SK-N-MC (cell line): ENCODE results near the gene SF3A1.

ENCODE experiments used
- DNase-seq: peaks from one replicate; pipeline ENCODE4 v3.0.0-alpha.2; 2011; ENCODE audit warnings: low read depth, low spot score
- H3K27ac ChIP-seq: fragments of 200-600 bp; sonication (generic); 2 replicates; pipeline ENCODE4 v1.5.1; 2016; ENCODE audit warnings: mixed run types
- H3K36me3 ChIP-seq: fragments of 200-600 bp; sonication (generic); 2 replicates; pipeline ENCODE4 v1.6.1; 2017; ENCODE audit warnings: antibody characterized with exemption, low read length, mixed read lengths; ENCODE audit not compliant: insufficient read depth
- H3K4me3 ChIP-seq: fragments of 200-600 bp; sonication (generic); 2 replicates; pipeline ENCODE4 v1.5.1; 2016
- H3K9ac ChIP-seq: fragments of 200-600 bp; sonication (generic); 2 replicates; pipeline ENCODE4 v1.8.0; 2017; ENCODE audit warnings: mixed run types, mixed read lengths; ENCODE audit not compliant: insufficient read length
- H3K9me3 ChIP-seq: fragments of 200-600 bp; sonication (generic); 2 replicates; pipeline ENCODE4 v1.6.1; 2017; ENCODE audit warnings: low read depth, mild to moderate bottlenecking, antibody characterized with exemption, low read length, moderate library complexity, mixed read lengths
- EZH2 ChIP-seq: fragments of 200-600 bp; sonication (generic); IDR thresholded peaks from one replicate; pipeline ENCODE4 v1.6.1; 2017; ENCODE audit warnings: antibody characterized with exemption
- FOXP2 ChIP-seq: optimal IDR thresholded peaks from 2 replicates; pipeline ENCODE3; 2011; ENCODE audit warnings: mild to moderate bottlenecking, moderate library complexity; ENCODE audit not compliant: insufficient read depth; ENCODE audit errors: extremely low read length, control extremely low read depth
- POLR2AphosphoS5 ChIP-seq: IDR thresholded peaks from 2 replicates; pipeline ENCODE4 v1.6.1; 2012; ENCODE audit warnings: mild to moderate bottlenecking, low read depth, low read length, borderline replicate concordance

Gene SF3A1

GRCh38 chr22:30286813-30287647, 69.7 kb downstream of the SF3A1 start:
- Histone ChIP-seq H3K9me3 (no peaks in the 10 kb centered on the region), H3K36me3 (no peaks in the 10 kb centered on the region), H3K27ac (no peak overlapping the region), H3K9ac (no peak overlapping the region), H3K4me3 (no peak overlapping the region)
- TF ChIP-seq POLR2AphosphoS5: no peak
- no peak for TF ChIP-seq FOXP2
- no peak for TF ChIP-seq EZH2
- no peak for DNase-seq

GRCh38 chr22:30286331-30286730, 70.4 kb downstream of the SF3A1 start:
- no peak overlapping the region for H3K4me3 ChIP-seq
- no peak overlapping the region for H3K9ac ChIP-seq
- H3K36me3 ChIP-seq: no peaks in the 10 kb centered on the region
- no peak overlapping the region for H3K27ac ChIP-seq
- no peak for TF ChIP-seq FOXP2
- no peak for TF ChIP-seq POLR2AphosphoS5
- no peak for TF ChIP-seq EZH2
- no peaks in the 10 kb centered on the region for H3K9me3 ChIP-seq
- no peak for DNase-seq

- Histone ChIP-seq H3K27ac (no peak overlapping the region), H3K4me3 (no peak overlapping the region), H3K36me3 (no peaks in the 10 kb centered on the region), H3K9me3 (no peaks in the 10 kb centered on the region), H3K9ac (no peak overlapping the region)
- DNase-seq: no peak
- TF ChIP-seq FOXP2 (no peak), POLR2AphosphoS5 (no peak), EZH2 (no peak)
Measured at GRCh38 chr22:30285846-30286200, 70.9 kb downstream of the SF3A1 start.

GRCh38 chr22:30285176-30285845, 71.4 kb downstream of the SF3A1 start:
- Histone ChIP-seq H3K27ac (no peak overlapping the region), H3K36me3 (no peaks in the 10 kb centered on the region), H3K9me3 (no peaks in the 10 kb centered on the region), H3K4me3 (no peak overlapping the region), H3K9ac (no peak overlapping the region)
- no peak for DNase-seq
- no peak for TF ChIP-seq POLR2AphosphoS5

- no peak for DNase-seq
- TF ChIP-seq POLR2AphosphoS5 (no peak), EZH2 (no peak), FOXP2 (no peak)
- Histone ChIP-seq H3K27ac (no peak overlapping the region), H3K4me3 (no peak overlapping the region), H3K9me3 (no peaks in the 10 kb centered on the region), H3K36me3 (no peaks in the 10 kb centered on the region), H3K9ac (no peak overlapping the region)
Measured at GRCh38 chr22:30284666-30285065, 72.0 kb downstream of the SF3A1 start.

- Histone ChIP-seq H3K9me3 (no peaks in the 10 kb centered on the region), H3K4me3 (no peak overlapping the region), H3K36me3 (no peaks in the 10 kb centered on the region), H3K27ac (no peak overlapping the region), H3K9ac (no peak overlapping the region)
- TF ChIP-seq FOXP2: no peak
- no peak for TF ChIP-seq POLR2AphosphoS5
- no peak for DNase-seq
Measured at GRCh38 chr22:30284172-30284571, 72.5 kb downstream of the SF3A1 start.

- H3K27ac ChIP-seq: no peak overlapping the region
- TF ChIP-seq EZH2 (no peak), POLR2AphosphoS5 (no peak), FOXP2 (no peak)
- no peak overlapping the region for H3K9ac ChIP-seq
- no peak for DNase-seq
- no peaks in the 10 kb centered on the region for H3K9me3 ChIP-seq
- no peak overlapping the region for H3K4me3 ChIP-seq
- no peaks in the 10 kb centered on the region for H3K36me3 ChIP-seq
Measured at GRCh38 chr22:30283342-30283741, 73.4 kb downstream of the SF3A1 start.

- TF ChIP-seq FOXP2 (no peak), POLR2AphosphoS5 (no peak), EZH2 (no peak)
- no peak overlapping the region for H3K27ac ChIP-seq
Measured at GRCh38 chr22:30282616-30283046, 74.1 kb downstream of the SF3A1 start.

More at GRCh38 chr22:30282616-30283046, 74.1 kb downstream of the SF3A1 start:
- Histone ChIP-seq H3K9me3 (no peaks in the 10 kb centered on the region), H3K4me3 (no peak overlapping the region), H3K36me3 (no peaks in the 10 kb centered on the region), H3K9ac (no peak overlapping the region)
- DNase-seq: no peak
